ENCODE measurements around the gene BPIFB1. TPM values are rescaled to one million over a fixed set of nuclear protein-coding genes. Genes with fewer than 3 reads are reported as not detected.
A peak's percentile ranks its signal among the peaks of the same experiment; 100 is the strongest.

Gene BPIFB1
- total and polyA plus RNA-seq, 4 donors = 0.05 to 0.13 TPM; not detected in 2

DNA sequence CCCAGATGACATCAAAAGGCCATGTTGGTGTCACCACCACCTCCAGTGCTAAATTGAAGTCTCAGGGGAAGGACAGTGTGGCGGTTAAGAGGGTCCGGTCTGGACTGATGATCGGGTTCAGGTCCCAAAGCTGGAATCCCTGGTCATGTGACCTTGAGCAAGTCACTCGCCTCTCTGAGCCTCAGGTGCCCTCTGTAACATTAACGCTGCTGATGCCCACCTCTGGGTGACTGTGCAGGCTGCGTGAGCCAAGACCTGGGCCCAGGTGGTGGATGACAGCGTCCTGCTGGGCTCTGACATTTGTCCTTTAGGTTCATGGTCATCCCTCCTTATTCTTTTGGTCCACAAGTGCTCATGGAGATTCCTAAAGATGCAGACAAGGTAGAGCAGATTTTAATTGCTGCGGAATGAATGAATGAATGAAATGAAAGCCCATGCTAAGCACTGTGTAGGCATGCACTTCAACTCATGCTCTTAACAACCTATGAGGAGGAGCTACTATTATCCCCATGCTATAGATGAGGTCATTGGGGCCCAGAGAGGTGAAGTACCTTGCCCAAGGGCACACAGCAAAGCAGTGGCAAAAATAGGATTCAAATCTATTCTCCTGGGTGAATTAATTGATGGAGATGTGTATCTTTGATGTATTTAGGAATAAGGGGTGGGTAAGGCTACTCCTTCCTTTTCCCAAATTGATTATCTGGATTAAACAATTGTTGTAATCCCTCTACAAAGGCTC lies 649 bp upstream of the BPIFB1 start:
- WGBS, 2 donors = 84 to 91% methylated on average over 8 of the region's 8 CpGs
- intact Hi-C loops (cut with DNase I) = no loop called here
- H3K27me3 ChIP-seq (ENCODE audit: control insufficient read depth in 1 of 2, insufficient read depth in 2 of 2, low read length in 1 of 2) = no peaks in the 10 kb centered on the region

DNA sequence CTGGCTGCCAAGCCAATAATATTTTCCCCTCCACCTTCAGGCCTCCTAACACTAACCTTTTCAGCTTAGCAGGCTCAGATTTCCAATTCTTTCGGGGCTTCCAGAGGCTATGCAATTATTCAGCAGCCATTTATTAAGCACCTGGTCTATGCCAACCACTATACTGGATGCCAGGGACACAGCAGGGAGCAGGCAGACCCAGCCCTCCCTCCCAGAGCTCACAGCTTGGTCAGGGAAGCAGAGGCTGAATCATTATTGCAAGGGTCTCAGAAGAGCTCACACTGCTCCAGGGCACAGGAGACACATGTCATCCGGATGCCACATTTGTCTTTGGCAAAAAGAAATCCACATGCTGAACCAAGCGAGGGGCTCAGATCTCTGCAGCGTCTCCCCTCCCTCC lies 1.3 kb downstream of the BPIFB1 start:
- DNase-seq = peak in 1 of 2 donors; percentile 6
- Histone ChIP-seq H3K36me3 (ENCODE audit: control insufficient read depth in 1 of 2, insufficient read depth in 2 of 2, low read length in 1 of 2) (no peaks in the 10 kb centered on the region), H3K4me1 (ENCODE audit: control insufficient read depth in 1 of 2, insufficient read depth in 2 of 2, low read length in 2 of 2) (no peaks in the 10 kb centered on the region), H3K9me3 (ENCODE audit: control insufficient read depth, low read length) (peaks cover 2% of the 10 kb centered on the region), H3K4me3 (ENCODE audit: low read length in 2 of 2) (no peak overlapping the region), H3K27ac (ENCODE audit: low read depth in 1 of 2, low read length in 2 of 2) (no peak overlapping the region), H3K27me3 (ENCODE audit: control insufficient read depth in 1 of 2, insufficient read depth in 2 of 2, low read length in 1 of 2) (no peaks in the 10 kb centered on the region)
- intact Hi-C loops (cut with DNase I) = no loop called here
- ATAC-seq (ENCODE audit: low FRiP score) = no peak
- WGBS, 2 donors = 60 to 68% methylated on average over 4 of the region's 4 CpGs

More for the DNA sequence above, 649 bp upstream of the BPIFB1 start:
- Histone ChIP-seq H3K4me3 (ENCODE audit: low read length in 2 of 2) (no peak overlapping the region), H3K4me1 (ENCODE audit: control insufficient read depth in 1 of 2, insufficient read depth in 2 of 2, low read length in 2 of 2) (no peaks in the 10 kb centered on the region), H3K27ac (ENCODE audit: low read depth in 1 of 2, low read length in 2 of 2) (no peak overlapping the region), H3K36me3 (ENCODE audit: control insufficient read depth in 1 of 2, insufficient read depth in 2 of 2, low read length in 1 of 2) (no peaks in the 10 kb centered on the region), H3K9me3 (ENCODE audit: control insufficient read depth, low read length) (no peaks in the 10 kb centered on the region)
- ATAC-seq (ENCODE audit: low FRiP score) (no peak), DNase-seq (peak in 1 of 2 donors; percentile 11)

DNA sequence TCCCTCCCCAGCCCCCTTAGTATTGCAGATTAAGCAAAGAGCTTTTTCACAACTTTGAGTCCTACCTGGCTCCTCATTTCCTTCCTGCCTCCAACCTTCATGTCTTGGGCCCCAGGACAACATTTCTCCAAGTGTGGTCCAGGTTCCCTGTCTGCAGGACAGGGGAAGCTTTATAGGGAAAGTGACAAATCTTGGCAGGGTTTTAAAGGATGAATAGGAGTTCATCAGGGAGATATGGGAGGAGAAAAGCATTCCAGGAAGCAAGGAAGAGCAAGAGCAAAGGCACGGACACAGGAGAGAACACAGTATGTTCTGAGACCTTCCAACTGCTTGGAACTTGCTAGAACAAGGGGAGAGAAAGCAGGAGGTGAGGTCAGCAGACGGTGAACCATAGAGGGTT lies 1.9 kb downstream of the BPIFB1 start:
- ATAC-seq (ENCODE audit: low FRiP score) (no peak), DNase-seq (peak in 1 of 2 donors; percentile 9)
- H3K27ac ChIP-seq (ENCODE audit: low read depth in 1 of 2, low read length in 2 of 2) = no peak overlapping the region
- no peaks in the 10 kb centered on the region for H3K27me3 ChIP-seq (ENCODE audit: control insufficient read depth in 1 of 2, insufficient read depth in 2 of 2, low read length in 1 of 2)
- peaks cover 2% of the 10 kb centered on the region for H3K9me3 ChIP-seq (ENCODE audit: control insufficient read depth, low read length)
- intact Hi-C loops (cut with DNase I) = no loop called here
- no peak overlapping the region for H3K4me3 ChIP-seq (ENCODE audit: low read length in 2 of 2)
- WGBS, 2 donors = 59 to 64% methylated on average over 2 of the region's 2 CpGs
- H3K36me3 ChIP-seq (ENCODE audit: control insufficient read depth in 1 of 2, insufficient read depth in 2 of 2, low read length in 1 of 2) = no peaks in the 10 kb centered on the region
- no peaks in the 10 kb centered on the region for H3K4me1 ChIP-seq (ENCODE audit: control insufficient read depth in 1 of 2, insufficient read depth in 2 of 2, low read length in 2 of 2)

DNA sequence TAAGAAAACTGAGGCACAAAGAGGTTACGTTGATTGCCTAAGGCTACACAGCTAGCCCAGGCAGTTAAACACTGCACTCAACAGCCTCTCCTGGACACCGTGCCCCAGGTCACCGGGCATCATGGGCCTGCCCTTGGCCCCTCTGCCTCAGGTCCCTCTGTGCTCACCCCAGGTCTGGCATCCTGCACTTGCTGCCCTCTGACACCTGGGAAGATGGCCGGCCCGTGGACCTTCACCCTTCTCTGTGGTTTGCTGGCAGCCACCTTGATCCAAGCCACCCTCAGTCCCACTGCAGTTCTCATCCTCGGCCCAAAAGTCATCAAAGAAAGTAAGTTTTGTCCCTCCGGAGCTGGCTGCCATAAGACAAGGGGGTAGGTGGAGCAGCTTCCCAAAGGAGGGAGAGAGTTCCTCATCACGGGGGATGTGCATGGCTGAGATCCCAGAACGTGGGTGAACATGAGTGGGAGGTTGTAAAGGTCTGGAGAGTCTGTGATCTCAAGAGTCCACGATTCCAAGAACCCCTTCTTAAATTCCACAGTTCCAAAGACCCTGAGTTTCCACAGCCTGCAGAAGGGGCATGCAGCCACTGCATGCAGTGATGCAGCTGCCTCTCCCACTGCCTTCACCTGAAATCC lies 3.0 kb downstream of the BPIFB1 start:
- DNase-seq = peak in 1 of 2 donors; percentile 59
- no peaks in the 10 kb centered on the region for H3K4me1 ChIP-seq (ENCODE audit: control insufficient read depth in 1 of 2, insufficient read depth in 2 of 2, low read length in 2 of 2)
- intact Hi-C loops (cut with DNase I) = no loop called here
- 63 to 67% methylated on average over 10 of the region's 10 CpGs for WGBS, 2 donors
- no peak overlapping the region for H3K4me3 ChIP-seq (ENCODE audit: low read length in 2 of 2)
- no peaks in the 10 kb centered on the region for H3K36me3 ChIP-seq (ENCODE audit: control insufficient read depth in 1 of 2, insufficient read depth in 2 of 2, low read length in 1 of 2)
- ATAC-seq (ENCODE audit: low FRiP score) = no peak
- H3K27ac ChIP-seq (ENCODE audit: low read depth in 1 of 2, low read length in 2 of 2) = no peak overlapping the region
- H3K9me3 ChIP-seq (ENCODE audit: control insufficient read depth, low read length) = peaks cover 2% of the 10 kb centered on the region
- H3K27me3 ChIP-seq (ENCODE audit: control insufficient read depth in 1 of 2, insufficient read depth in 2 of 2, low read length in 1 of 2) = no peaks in the 10 kb centered on the region

DNA sequence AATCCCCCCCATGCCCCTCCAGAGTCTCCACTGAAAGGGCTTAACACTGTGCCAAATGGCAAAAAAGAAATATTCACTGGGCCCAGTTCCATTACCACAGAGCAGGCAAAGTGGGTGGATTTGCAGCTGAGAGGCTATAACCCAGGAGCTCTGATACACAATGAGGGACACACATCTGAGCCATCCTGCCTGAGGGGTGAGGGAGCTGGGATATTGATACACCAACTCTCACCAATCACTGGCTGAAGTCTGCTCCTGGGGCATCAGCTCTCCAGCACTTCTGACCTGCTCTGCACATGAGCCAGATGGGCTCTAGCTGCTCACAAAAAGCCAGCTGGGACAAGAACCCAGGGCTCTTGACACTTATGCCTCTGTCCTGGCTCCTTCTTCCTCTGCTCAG lies 4.9 kb downstream of the BPIFB1 start:
- Histone ChIP-seq H3K4me3 (ENCODE audit: low read length in 2 of 2) (no peak overlapping the region), H3K27ac (ENCODE audit: low read depth in 1 of 2, low read length in 2 of 2) (no peak overlapping the region), H3K27me3 (ENCODE audit: control insufficient read depth in 1 of 2, insufficient read depth in 2 of 2, low read length in 1 of 2) (no peaks in the 10 kb centered on the region), H3K9me3 (ENCODE audit: control insufficient read depth, low read length) (peaks cover 2% of the 10 kb centered on the region), H3K36me3 (ENCODE audit: control insufficient read depth in 1 of 2, insufficient read depth in 2 of 2, low read length in 1 of 2) (no peaks in the 10 kb centered on the region), H3K4me1 (ENCODE audit: control insufficient read depth in 1 of 2, insufficient read depth in 2 of 2, low read length in 2 of 2) (no peaks in the 10 kb centered on the region)
- ATAC-seq (ENCODE audit: low FRiP score) = no peak
- intact Hi-C loops (cut with DNase I) = no loop called here
- DNase-seq = no peak

DNA sequence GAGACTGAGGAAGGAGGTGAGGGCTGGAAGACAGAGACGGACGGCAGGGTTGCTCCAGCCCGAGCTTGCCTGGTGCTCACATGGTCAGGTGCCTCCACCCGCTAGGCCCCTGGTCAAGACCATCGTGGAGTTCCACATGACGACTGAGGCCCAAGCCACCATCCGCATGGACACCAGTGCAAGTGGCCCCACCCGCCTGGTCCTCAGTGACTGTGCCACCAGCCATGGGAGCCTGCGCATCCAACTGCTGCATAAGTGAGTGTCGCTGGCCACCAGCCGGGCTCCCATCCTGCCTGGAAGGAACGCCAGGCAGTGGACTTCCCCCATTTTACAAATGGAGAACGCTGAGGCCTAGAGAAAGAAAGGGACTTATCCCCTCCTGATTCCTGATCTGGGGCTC lies 7.8 kb downstream of the BPIFB1 start:
- Histone ChIP-seq H3K27me3 (ENCODE audit: control insufficient read depth in 1 of 2, insufficient read depth in 2 of 2, low read length in 1 of 2) (no peaks in the 10 kb centered on the region), H3K27ac (ENCODE audit: low read depth in 1 of 2, low read length in 2 of 2) (no peak overlapping the region), H3K36me3 (ENCODE audit: control insufficient read depth in 1 of 2, insufficient read depth in 2 of 2, low read length in 1 of 2) (no peaks in the 10 kb centered on the region), H3K9me3 (ENCODE audit: control insufficient read depth, low read length) (peaks cover 2% of the 10 kb centered on the region), H3K4me3 (ENCODE audit: low read length in 2 of 2) (no peak overlapping the region), H3K4me1 (ENCODE audit: control insufficient read depth in 1 of 2, insufficient read depth in 2 of 2, low read length in 2 of 2) (no peaks in the 10 kb centered on the region)
- DNase-seq (no peak), ATAC-seq (ENCODE audit: low FRiP score) (peak; percentile 38)
- intact Hi-C loops (cut with DNase I) = loop anchor here in 1 of 2 donors (10.0 kb wide), 2 partner anchors 386 to 496 kb away; no protein-coding TSS in a partner anchor
- 92% methylated on average over 13 of the region's 13 CpGs for WGBS, 2 donors

DNA sequence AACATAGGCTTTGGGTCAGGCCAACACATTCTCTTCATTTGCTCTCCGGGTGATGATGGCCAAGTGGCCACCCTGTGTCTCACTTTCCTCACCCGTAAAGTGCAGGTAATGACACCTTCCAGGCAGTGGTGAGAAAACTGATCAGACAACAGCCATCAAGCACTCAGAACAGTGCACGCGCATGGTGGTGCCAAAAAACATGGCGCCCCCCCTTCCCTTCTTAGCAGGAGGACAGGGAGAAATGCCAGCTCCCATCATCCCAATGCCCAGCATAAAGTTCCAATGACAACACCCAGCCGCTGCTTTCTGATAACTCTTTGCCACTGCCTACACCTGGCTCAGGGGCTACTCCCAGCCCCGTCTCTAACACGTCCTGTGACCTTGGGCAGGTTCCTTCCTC lies 8.4 kb downstream of the BPIFB1 start:
- H3K4me3 ChIP-seq (ENCODE audit: low read length in 2 of 2) = no peak overlapping the region
- intact Hi-C loops (cut with DNase I) = loop anchor here in 1 of 2 donors (10.0 kb wide), 2 partner anchors 387 to 497 kb away; no protein-coding TSS in a partner anchor
- ATAC-seq (ENCODE audit: low FRiP score) (no peak), DNase-seq (no peak)
- H3K27ac ChIP-seq (ENCODE audit: low read depth in 1 of 2, low read length in 2 of 2) = no peak overlapping the region
- WGBS, 2 donors = 62 to 65% methylated on average over 8 of the region's 8 CpGs
- no peaks in the 10 kb centered on the region for H3K36me3 ChIP-seq (ENCODE audit: control insufficient read depth in 1 of 2, insufficient read depth in 2 of 2, low read length in 1 of 2)
- peaks cover 2% of the 10 kb centered on the region for H3K9me3 ChIP-seq (ENCODE audit: control insufficient read depth, low read length)
- H3K4me1 ChIP-seq (ENCODE audit: control insufficient read depth in 1 of 2, insufficient read depth in 2 of 2, low read length in 2 of 2) = no peaks in the 10 kb centered on the region
- H3K27me3 ChIP-seq (ENCODE audit: control insufficient read depth in 1 of 2, insufficient read depth in 2 of 2, low read length in 1 of 2) = no peaks in the 10 kb centered on the region

DNA sequence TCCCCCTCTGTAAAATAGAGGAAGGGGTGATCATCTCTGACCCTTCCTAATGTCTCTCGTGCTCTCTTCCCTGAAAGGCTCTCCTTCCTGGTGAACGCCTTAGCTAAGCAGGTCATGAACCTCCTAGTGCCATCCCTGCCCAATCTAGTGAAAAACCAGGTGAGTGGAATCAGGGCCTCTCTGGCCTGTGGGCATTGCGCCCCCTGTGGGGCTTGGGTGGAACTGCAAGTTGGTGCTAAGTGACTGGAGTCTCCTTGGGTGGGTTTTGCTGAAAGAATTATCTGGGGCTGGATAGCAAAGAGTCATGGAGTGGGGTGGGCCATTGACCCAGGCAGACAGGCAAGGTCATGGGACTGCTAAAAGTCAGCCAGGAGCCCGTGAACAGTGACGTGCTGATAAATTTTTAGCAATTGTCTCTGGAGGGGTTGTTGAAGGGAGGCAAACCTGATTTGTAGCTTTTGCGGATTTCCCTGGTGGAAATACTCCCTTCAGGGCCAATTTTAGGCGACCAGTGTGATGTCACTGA lies 8.9 kb downstream of the BPIFB1 start:
- intact Hi-C loops (cut with DNase I) = loop anchor here in 1 of 2 donors (10.0 kb wide), 2 partner anchors 387 to 497 kb away; no protein-coding TSS in a partner anchor
- DNase-seq (no peak), ATAC-seq (ENCODE audit: low FRiP score) (no peak)
- WGBS, 2 donors = 38 to 39% methylated on average over 7 of the region's 7 CpGs
- Histone ChIP-seq H3K27me3 (ENCODE audit: control insufficient read depth in 1 of 2, insufficient read depth in 2 of 2, low read length in 1 of 2) (no peaks in the 10 kb centered on the region), H3K4me1 (ENCODE audit: control insufficient read depth in 1 of 2, insufficient read depth in 2 of 2, low read length in 2 of 2) (no peaks in the 10 kb centered on the region), H3K4me3 (ENCODE audit: low read length in 2 of 2) (no peak overlapping the region), H3K27ac (ENCODE audit: low read depth in 1 of 2, low read length in 2 of 2) (no peak overlapping the region), H3K9me3 (ENCODE audit: control insufficient read depth, low read length) (peaks cover 2% of the 10 kb centered on the region), H3K36me3 (ENCODE audit: control insufficient read depth in 1 of 2, insufficient read depth in 2 of 2, low read length in 1 of 2) (no peaks in the 10 kb centered on the region)

All from aorta (tissue), 5 donors.